ENCODE results near the gene PCSK6.
A peak's percentile ranks its signal among the peaks of the same experiment; 100 is the strongest.

The PCSK6 gene

GRCh38 chr15:101306341-101307047, 183.0 kb downstream of the PCSK6 start:
- POLR2A ChIA-PET (ENCODE audit: low non-redundant PET), result no interaction called here
- no peak overlapping the region for H3K27ac ChIP-seq
- CTCF ChIA-PET, result no interaction called here
- DNase-seq (ENCODE audit: low spot score), result no peak
- TF ChIP-seq CTCF (conservative IDR thresholded peaks at IDR 0.05; ENCODE audit: low read depth), result no peak

- H3K27ac ChIP-seq, result no peak overlapping the region
- ChIA-PET CTCF (interaction anchor here (0.6 kb wide), 1 partner anchor 185 kb away, joined by 4 read pairs; no protein-coding TSS in a partner anchor), POLR2A (ENCODE audit: low non-redundant PET) (interaction anchor here (0.6 kb wide), 1 partner anchor 61 kb away, joined by 3 read pairs; no protein-coding TSS in a partner anchor)
- DNase-seq (ENCODE audit: low spot score), result no peak
- no peak for TF ChIP-seq CTCF (conservative IDR thresholded peaks at IDR 0.05; ENCODE audit: low read depth)
These were observed 183.7 kb downstream of the PCSK6 start for GRCh38 chr15:101305820-101306255.

- no peak for DNase-seq (ENCODE audit: low spot score)
- H3K27ac ChIP-seq, result no peak overlapping the region
- CTCF ChIA-PET, result interaction anchor here (0.6 to 0.8 kb wide), 3 partner anchors 184 to 322 kb away, joined by 3 to 4 read pairs (median 3); no protein-coding TSS in a partner anchor
- POLR2A ChIA-PET (ENCODE audit: low non-redundant PET), result no interaction called here
- no peak for TF ChIP-seq CTCF (conservative IDR thresholded peaks at IDR 0.05; ENCODE audit: low read depth)
These were observed 186.1 kb downstream of the PCSK6 start for GRCh38 chr15:101303408-101303807.

GRCh38 chr15:101296418-101297405, 192.8 kb downstream of the PCSK6 start:
- POLR2A ChIA-PET (ENCODE audit: low non-redundant PET), result no interaction called here
- TF ChIP-seq CTCF (conservative IDR thresholded peaks at IDR 0.05; ENCODE audit: low read depth), result no peak
- DNase-seq (ENCODE audit: low spot score), result peak; percentile 71
- CTCF ChIA-PET, result interaction anchor here (0.8 to 1.0 kb wide), 2 partner anchors 61 to 355 kb away, joined by 3 read pairs; no protein-coding TSS in a partner anchor
- peak overlapping the region; percentile 85 for H3K27ac ChIP-seq

- ChIA-PET POLR2A (ENCODE audit: low non-redundant PET) (no interaction called here), CTCF (interaction anchor here (0.5 to 1.0 kb wide), 3 partner anchors 55 to 356 kb away, joined by 3 read pairs; no protein-coding TSS in a partner anchor)
- peak; percentile 45 for DNase-seq (ENCODE audit: low spot score)
- H3K27ac ChIP-seq, result peak overlapping the region; percentile 97
- TF ChIP-seq CTCF (conservative IDR thresholded peaks at IDR 0.05; ENCODE audit: low read depth), result no peak
These were observed 193.8 kb downstream of the PCSK6 start for GRCh38 chr15:101295607-101296161.
